GDM1 (cell line): Measurements from ENCODE around the gene NKG7.
A peak's percentile ranks its signal among the peaks of the same experiment; 100 is the strongest.

ENCODE experiments used
- DNase-seq: peaks from one replicate; lab custom pipeline; 2025; lab: John Stamatoyannopoulos, UW

The NKG7 gene

GRCh38 chr19:51361239-51361638, 11.2 kb downstream of the NKG7 start:
- no peak for DNase-seq

- no peak for DNase-seq
Measured at GRCh38 chr19:51359294-51359693, 13.2 kb downstream of the NKG7 start.

DNA sequence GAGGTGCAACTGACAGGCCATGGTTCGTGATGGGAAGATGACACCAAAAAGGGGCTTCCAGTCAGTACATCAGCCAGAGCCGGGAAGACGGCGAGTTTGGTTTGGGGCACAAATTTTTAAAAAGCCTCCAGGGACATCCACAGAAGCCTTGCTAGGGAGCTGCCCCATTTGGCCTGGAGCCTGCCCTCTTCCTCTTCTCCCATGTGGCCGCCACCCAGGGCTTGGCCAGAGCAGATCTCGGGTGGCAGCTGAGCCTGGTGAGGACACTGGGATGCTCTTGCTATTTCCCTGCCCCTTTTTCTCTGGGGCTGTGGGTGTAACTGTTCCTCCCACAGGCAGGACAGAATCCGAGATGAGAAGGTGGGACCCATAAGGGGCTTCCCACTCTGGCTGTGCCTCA, 14.5 kb downstream of the NKG7 start:
- DNase-seq: no peak

- DNase-seq: no peak
Measured at GRCh38 chr19:51356159-51356801, 16.2 kb downstream of the NKG7 start.

DNA sequence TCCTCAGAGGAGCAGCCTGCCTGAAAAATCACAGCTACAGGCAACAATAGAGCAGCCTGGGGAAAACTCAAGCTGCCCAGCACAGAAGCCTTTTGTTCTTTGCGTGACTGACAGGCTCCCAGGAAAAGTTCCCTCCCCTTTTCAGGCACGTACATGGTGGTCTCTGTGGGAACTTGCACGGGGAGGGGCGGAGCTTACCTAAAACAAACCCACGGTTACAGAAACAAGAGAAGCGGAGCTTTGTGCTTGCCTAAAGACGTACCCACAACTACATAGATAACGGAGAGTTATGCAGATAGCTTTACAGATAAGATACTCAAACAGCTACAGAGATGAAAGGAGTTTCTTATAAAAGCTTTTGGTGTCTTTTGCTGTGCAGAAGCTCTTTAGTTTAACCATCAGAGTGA, 17.7 kb downstream of the NKG7 start:
- DNase-seq: no peak

DNA sequence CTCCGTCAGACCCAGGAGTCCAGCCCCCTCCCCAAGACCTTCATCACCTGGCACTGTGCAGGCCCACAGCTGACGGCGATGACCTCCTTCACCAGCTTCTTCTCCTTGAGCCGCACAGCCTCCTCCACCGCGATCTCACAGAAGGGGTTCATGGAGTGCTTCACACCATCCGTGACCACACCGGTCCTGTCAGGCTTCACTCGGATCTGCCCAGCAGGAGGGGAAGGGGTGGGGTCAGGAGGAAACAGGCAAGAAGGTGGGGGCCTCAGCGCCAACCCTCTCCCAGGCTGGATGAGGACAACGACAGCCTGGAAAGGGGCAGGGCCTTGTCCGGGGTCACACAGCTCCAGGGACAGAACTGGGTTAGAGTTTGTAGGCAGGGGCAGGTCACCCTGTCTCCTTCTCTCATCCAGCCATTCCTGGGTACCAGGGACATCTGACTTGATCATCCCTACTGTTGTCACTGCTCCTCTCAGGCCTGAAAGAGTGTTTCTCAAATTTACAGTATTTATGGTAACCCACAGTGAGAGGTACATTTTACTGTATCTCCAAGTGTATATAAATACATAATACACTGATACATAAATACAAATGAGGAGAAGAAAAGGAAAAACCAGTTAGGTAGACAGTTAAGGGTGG, 18.2 kb downstream of the NKG7 start:
- no peak for DNase-seq

GRCh38 chr19:51352783-51353360, 19.6 kb downstream of the NKG7 start:
- no peak for DNase-seq

DNA sequence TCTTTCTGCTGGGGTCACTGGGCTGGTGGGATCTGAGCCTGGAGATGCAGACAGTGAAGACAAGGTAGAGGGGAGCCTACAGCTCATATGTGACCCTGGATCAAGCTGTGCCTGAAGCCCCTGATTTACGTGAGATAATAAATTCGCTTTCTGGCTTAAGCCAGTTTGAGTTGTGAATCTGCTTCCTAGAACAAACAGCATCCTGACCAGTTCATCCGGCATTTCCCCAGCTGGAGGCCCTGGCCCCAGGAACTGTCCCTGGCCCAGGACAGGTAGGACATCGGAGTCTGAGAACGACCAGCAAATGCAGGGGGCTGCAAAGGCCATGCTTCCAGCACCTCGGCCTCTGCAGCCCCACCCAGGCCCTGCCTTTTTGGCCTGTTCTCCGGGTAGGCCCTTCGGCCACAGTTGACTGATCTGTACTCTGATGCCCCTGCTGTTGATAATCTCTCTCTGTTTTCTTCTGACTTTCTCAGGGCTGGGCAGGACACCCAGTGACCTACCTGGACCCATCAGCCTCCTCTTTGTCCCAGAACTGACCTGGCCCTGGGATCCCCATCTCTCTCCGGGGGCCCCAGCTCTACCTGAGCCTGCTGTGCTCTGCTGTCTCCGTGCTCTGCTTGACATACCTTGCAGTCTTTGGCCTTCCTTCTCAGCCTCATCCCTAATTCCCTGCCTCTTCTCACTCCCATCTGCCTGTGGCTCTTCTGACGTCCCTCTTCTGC, 21.0 kb downstream of the NKG7 start:
- DNase-seq: no peak

GRCh38 chr19:51347209-51347928, 25.1 kb downstream of the NKG7 start:
- DNase-seq: no peak

GRCh38 chr19:51346742-51347141, 25.7 kb downstream of the NKG7 start:
- no peak for DNase-seq

GRCh38 chr19:51345076-51345620, 27.3 kb downstream of the NKG7 start:
- DNase-seq: no peak

GRCh38 chr19:51342631-51343569, 29.6 kb downstream of the NKG7 start:
- DNase-seq: no peak

DNA sequence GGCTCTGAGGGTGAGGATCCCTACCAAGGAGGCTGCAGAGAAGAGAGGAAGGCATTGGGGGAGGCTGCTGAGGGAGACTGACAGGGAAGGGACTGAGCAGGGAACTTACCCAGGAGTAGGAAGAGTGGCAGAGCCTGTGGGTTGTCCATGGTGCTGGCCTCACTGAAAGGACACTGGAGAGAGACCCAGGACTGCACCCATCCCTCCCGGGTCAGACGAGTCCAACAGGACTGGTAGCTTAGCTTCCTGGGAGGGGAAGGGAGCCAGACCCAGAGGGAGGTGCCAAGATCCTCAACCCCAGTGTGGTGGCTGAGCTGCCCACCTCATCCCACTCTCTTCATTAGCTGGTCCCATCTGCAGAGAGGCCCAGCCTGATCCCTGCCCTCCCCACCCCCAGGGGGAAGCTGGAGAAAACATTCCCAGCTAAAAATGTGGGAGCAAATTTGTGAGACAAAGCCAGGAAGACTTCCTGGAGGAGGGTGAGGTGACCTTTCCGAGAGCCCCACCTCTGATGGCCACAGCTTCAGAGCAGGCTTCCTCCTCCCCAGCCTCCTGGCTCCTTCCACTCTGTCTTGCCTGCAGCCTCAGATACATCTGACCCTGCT, 30.4 kb downstream of the NKG7 start, which contains the start of gene VSIG10L:
Gene VSIG10L, minus strand, starts transcription at position 164 of the 605 bp plus-strand sequence. Its CDS starts 15 bp downstream, at position 149.
- DNase-seq: no peak

- DNase-seq: no peak
Measured at GRCh38 chr19:51341066-51341465, 31.4 kb downstream of the NKG7 start.

- DNase-seq: peak; percentile 88
Measured at GRCh38 chr19:51339687-51340656, 32.5 kb downstream of the NKG7 start.

- DNase-seq: no peak
Measured at GRCh38 chr19:51339313-51339686, 33.2 kb downstream of the NKG7 start.

DNA sequence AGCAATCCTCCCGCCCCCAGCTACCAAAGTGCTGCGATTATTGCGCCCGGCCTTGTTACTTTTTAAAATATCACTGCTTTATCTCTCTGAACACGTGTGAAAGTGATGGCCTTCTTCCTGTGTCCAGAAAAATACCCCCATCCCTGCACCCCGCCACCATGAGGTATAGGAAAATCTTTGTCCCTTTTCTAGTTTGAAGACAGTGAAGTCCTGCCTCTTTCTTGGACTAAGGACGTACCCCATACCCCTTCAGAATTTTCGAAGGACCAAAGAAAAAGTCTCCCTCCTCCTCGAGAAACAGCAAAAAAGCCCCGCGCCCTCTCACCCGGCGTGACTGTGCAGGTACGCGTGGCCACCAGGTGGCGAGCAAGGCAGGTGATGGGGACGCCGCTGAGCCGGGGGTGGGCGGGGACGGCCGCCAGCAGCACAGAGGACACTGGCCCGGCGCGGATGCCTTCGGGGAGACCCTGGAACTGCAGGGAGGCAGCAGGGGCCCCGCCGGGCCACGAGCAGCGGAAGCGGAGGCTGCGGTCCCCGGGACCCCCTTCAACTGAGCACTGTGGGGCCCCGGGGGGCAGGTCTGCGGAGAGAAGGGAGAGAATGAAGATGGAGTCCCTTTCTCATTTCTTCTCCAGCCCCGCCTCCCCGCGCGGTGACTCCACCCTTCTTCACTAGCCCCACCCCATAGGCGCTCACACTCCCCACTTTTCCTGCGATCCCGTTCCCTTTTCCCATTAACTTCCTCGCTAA, 33.7 kb downstream of the NKG7 start:
- DNase-seq: peak; percentile 66

DNA sequence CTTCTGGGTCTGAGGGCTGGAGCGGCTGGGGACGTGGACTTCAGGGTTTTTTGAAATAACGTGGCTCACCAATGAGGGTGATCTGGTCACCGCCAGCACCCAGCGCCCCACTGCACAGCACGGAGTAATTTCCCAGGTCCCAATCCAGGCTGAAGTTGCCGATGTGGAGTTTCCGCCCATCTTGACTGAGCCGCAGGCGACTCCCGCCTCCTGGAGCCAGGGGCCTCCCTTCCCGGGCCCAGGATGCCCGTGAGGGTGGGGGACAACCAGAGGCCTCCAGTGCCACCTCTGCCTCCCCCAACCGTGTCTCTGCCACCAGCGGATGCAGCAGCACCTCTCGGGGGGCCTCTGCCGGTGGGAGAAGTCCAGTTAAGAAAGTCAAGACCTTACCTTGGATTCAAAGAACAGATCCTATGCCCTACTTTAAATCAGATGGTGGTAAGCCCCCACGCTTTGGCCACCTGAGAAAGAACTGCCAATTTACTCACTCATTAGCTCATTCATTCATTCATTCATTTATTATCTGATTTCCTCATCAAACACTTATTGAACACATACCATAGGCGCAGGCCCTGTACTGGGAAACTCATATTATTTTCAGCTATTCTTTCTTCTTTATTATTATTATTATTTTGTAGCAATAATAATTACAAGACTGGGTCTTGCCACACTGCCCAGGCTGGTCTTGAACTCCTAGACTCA, 34.4 kb downstream of the NKG7 start:
- DNase-seq: no peak
